ENCODE data around the gene CHST8. TPM values are rescaled to one million over a fixed set of nuclear protein-coding genes. Genes with fewer than 3 reads are reported as not detected.

The CHST8 gene
- total RNA-seq, 1 donor from 2014 or later = not detected

GRCh38 chr19:33673258-33673875 lies 51.6 kb downstream of the CHST8 start:
- no peak overlapping the region for H3K4me3 ChIP-seq (ENCODE audit: low read depth, low read length)
- TF ChIP-seq CTCF (conservative IDR thresholded peaks at IDR 0.05; ENCODE audit: low read depth, low read length) = no peak
- no peak for DNase-seq (ENCODE audit: low read depth)

- no peak for TF ChIP-seq CTCF (conservative IDR thresholded peaks at IDR 0.05; ENCODE audit: low read depth, low read length)
These were observed 52.4 kb downstream of the CHST8 start for GRCh38 chr19:33673996-33674625.

GRCh38 chr19:33674626-33675367 lies 53.0 kb downstream of the CHST8 start:
- TF ChIP-seq CTCF (conservative IDR thresholded peaks at IDR 0.05; ENCODE audit: low read depth, low read length) = no peak
- H3K4me3 ChIP-seq (ENCODE audit: low read depth, low read length) = no peak overlapping the region
- no peak for DNase-seq (ENCODE audit: low read depth)

More at GRCh38 chr19:33673996-33674625, 52.4 kb downstream of the CHST8 start:
- DNase-seq (ENCODE audit: low read depth) = no peak
- H3K4me3 ChIP-seq (ENCODE audit: low read depth, low read length) = no peak overlapping the region

GRCh38 chr19:33675501-33676124 lies 53.9 kb downstream of the CHST8 start:
- no peak overlapping the region for H3K4me3 ChIP-seq (ENCODE audit: low read depth, low read length)
- no peak for DNase-seq (ENCODE audit: low read depth)
- no peak for TF ChIP-seq CTCF (conservative IDR thresholded peaks at IDR 0.05; ENCODE audit: low read depth, low read length)

- DNase-seq (ENCODE audit: low read depth) = no peak
- no peak for TF ChIP-seq CTCF (conservative IDR thresholded peaks at IDR 0.05; ENCODE audit: low read depth, low read length)
- no peak overlapping the region for H3K4me3 ChIP-seq (ENCODE audit: low read depth, low read length)
These were observed 55.4 kb downstream of the CHST8 start for GRCh38 chr19:33676999-33677665.

- no peak for DNase-seq (ENCODE audit: low read depth)
- H3K4me3 ChIP-seq (ENCODE audit: low read depth, low read length) = no peak overlapping the region
- TF ChIP-seq CTCF (conservative IDR thresholded peaks at IDR 0.05; ENCODE audit: low read depth, low read length) = no peak
These were observed 56.1 kb downstream of the CHST8 start for GRCh38 chr19:33677745-33678426.

Measured in epithelial cell of proximal tubule (primary cell).